Esophagus squamous epithelium (tissue), 5 donors: ENCODE data around the gene NUDT22. TPM values are rescaled to one million over a fixed set of nuclear protein-coding genes. Genes with fewer than 3 reads are reported as not detected.

Experiments
- DNase-seq: peaks from one replicate; lab custom pipeline; 2025; lab: John Stamatoyannopoulos, UW
- H3K27ac ChIP-seq, 4 donors: fragments of 200-600 bp; sonication (generic); one replicate each; pipeline ENCODE4 v1.5.1; 2016 to 2019; ENCODE audit warnings: mild to moderate bottlenecking in 1 of 4
- H3K27me3 ChIP-seq, 4 donors: fragments of 200-600 bp; sonication (generic); 1 replicate in 3 of 4; 2 replicates in 1 of 4; pipeline versions ENCODE4 v1.5.1 to v1.6.0; 2017 to 2021; ENCODE audit warnings: antibody characterized with exemption in 1 of 4
- H3K36me3 ChIP-seq, 3 donors: fragments of 200-600 bp; sonication (generic); one replicate each; pipeline ENCODE4 v1.5.1; 2016 to 2019
- H3K4me1 ChIP-seq, 3 donors: fragments of 200-600 bp; sonication (generic); one replicate each; pipeline ENCODE4 v1.5.1; 2017 to 2019
- H3K4me3 ChIP-seq, 4 donors: fragments of 200-600 bp; sonication (generic); 1 replicate in 3 of 4; 2 replicates in 1 of 4; pipeline ENCODE4 v1.5.1; 2016 to 2019; ENCODE audit warnings: mild to moderate bottlenecking in 2 of 4, moderate library complexity in 1 of 4
- H3K9me3 ChIP-seq, 3 donors: fragments of 200-600 bp; sonication (generic); one replicate each; pipeline ENCODE4 v1.5.1; 2016 to 2019
- CTCF ChIP-seq, 6 experiments: fragments of 450-650 bp in 4 of 6; fragments of 200-600 bp in 2 of 6; sonication (generic) in 2 of 6; IDR thresholded peaks; one replicate each; pipeline ENCODE4 v1.5.1; 2016 to 2019; ENCODE audit warnings: antibody characterized with exemption in 6 of 6, mild to moderate bottlenecking in 4 of 6, moderate library complexity in 4 of 6
- POLR2A ChIP-seq, 4 donors: fragments of 450-650 bp; IDR thresholded peaks; one replicate each; pipeline ENCODE4 v1.6.1; 2017; ENCODE audit warnings: antibody characterized with exemption in 4 of 4, mild to moderate bottlenecking in 4 of 4, moderate library complexity in 3 of 4
- WGBS, 2 donors: methylation state at CpG; one replicate each; pipeline ENCODE4 v1.1.5; 2018; 5-methylcytosine and 5-hydroxymethylcytosine counted together
- intact Hi-C: fragments of 100-400 bp; cut with DNase I; formaldehyde crosslinking; loops from one replicate; pipeline ENCODE4 v1.15.0; 2022
- total RNA-seq, 4 donors: library from RNA; depleted of rRNA; stranded (reverse); fragments of >200 nt; gene quantifications; one replicate each; pipeline ENCODE4 v1.1.0, GENCODE V29; 2016
- donor health status: DM: yes; HTN: yes; CAD: no.

The NUDT22 gene
- total RNA-seq, 4 donors from 2014 or later: 44.0 to 60.1 (median 50.7) TPM

- peak within 1 kb of the TSS; percentile 95 to 100 (median 99) for H3K27ac ChIP-seq
- intact Hi-C loops: no loop called here
- H3K4me3 ChIP-seq: peak within 1 kb of the TSS; percentile 63 to 95 (median 86)
- peaks cover 68 to 91% (median 70%) of the 10 kb centered on the region in 3 donors for H3K4me1 ChIP-seq
- H3K9me3 ChIP-seq: no peaks in the 10 kb centered on the region
- H3K36me3 ChIP-seq: peaks cover 0 to 60% (median 0%) of the 10 kb centered on the region in 3 donors
- H3K27me3 ChIP-seq: no peaks in the 10 kb centered on the region
- DNase-seq: peak; percentile 91
- TF ChIP-seq CTCF (IDR thresholded peaks at IDR 0.05): peak in 2 of 6 experiments; percentile 8 to 24
- peak in 3 of 4 donors; percentile 43 to 86 (median 72) for TF ChIP-seq POLR2A (IDR thresholded peaks at IDR 0.05)
- WGBS, 2 donors: 1 to 2% methylated on average over 7 to 23 of the region's 58 CpGs
Observed at GRCh38 chr11:64240435-64241240, 14.6 kb downstream of the NUDT22 start, which contains the start of gene FKBP2. Gene FKBP2 (plus strand): TSS chr11:64241095. CDS start chr11:64242388, 1,293 bp downstream.

- Histone ChIP-seq H3K36me3 (peaks cover 0 to 56% (median 0%) of the 10 kb centered on the region in 3 donors), H3K4me1 (peaks cover 66 to 91% (median 69%) of the 10 kb centered on the region in 3 donors), H3K27me3 (no peaks in the 10 kb centered on the region), H3K27ac (peak overlapping the region; percentile 95 to 100 (median 99)), H3K9me3 (no peaks in the 10 kb centered on the region), H3K4me3 (peak overlapping the region; percentile 63 to 95 (median 86))
- intact Hi-C loops: no loop called here
- WGBS, 2 donors: 0% methylated on average over 3 to 4 of the region's 24 CpGs
- peak; percentile 96 for DNase-seq
- TF ChIP-seq CTCF (IDR thresholded peaks at IDR 0.05) (no peak), POLR2A (IDR thresholded peaks at IDR 0.05) (no peak)
Observed at GRCh38 chr11:64241241-64241490, 15.1 kb downstream of the NUDT22 start.

GRCh38 chr11:64241491-64242374 lies 15.7 kb downstream of the NUDT22 start:
- no peaks in the 10 kb centered on the region for H3K9me3 ChIP-seq
- peak overlapping the region; percentile 63 to 95 (median 86) for H3K4me3 ChIP-seq
- DNase-seq: no peak
- H3K27ac ChIP-seq: peak overlapping the region; percentile 95 to 100 (median 99)
- no peaks in the 10 kb centered on the region for H3K27me3 ChIP-seq
- intact Hi-C loops: no loop called here
- no peak for TF ChIP-seq CTCF (IDR thresholded peaks at IDR 0.05)
- peak in 2 of 4 donors; percentile 66 to 84 for TF ChIP-seq POLR2A (IDR thresholded peaks at IDR 0.05)
- 0% methylated on average over 1 to 19 of the region's 63 CpGs for WGBS, 2 donors
- H3K36me3 ChIP-seq: peaks cover 0 to 51% (median 0%) of the 10 kb centered on the region in 3 donors
- H3K4me1 ChIP-seq: peaks cover 66 to 86% (median 69%) of the 10 kb centered on the region in 3 donors

- Histone ChIP-seq H3K9me3 (no peaks in the 10 kb centered on the region), H3K27ac (peak overlapping the region; percentile 42 to 100 (median 96)), H3K36me3 (peaks cover 0 to 35% (median 0%) of the 10 kb centered on the region in 3 donors), H3K4me3 (peak overlapping the region in 1 of 4 donors; percentile 63), H3K27me3 (no peaks in the 10 kb centered on the region), H3K4me1 (peaks cover 63 to 86% (median 64%) of the 10 kb centered on the region in 3 donors)
- 44 to 47% methylated on average over 2 to 6 of the region's 8 CpGs for WGBS, 2 donors
- TF ChIP-seq POLR2A (IDR thresholded peaks at IDR 0.05) (no peak), CTCF (IDR thresholded peaks at IDR 0.05) (no peak)
- no peak for DNase-seq
- intact Hi-C loops: no loop called here
Observed at GRCh38 chr11:64243236-64243854, 17.3 kb downstream of the NUDT22 start.
